Mesenchymal stem cell (in vitro differentiated cells and primary cell): ENCODE measurements around the gene ZNF460.
A peak's percentile ranks its signal among the peaks of the same experiment; 100 is the strongest.

Experiments
- DNase-seq: peaks from one replicate; pipeline ENCODE4 v3.0.0-alpha.2; 2013
- H2AFZ ChIP-seq: one replicate; pipeline ENCODE4 v1.6.1; 2013; ENCODE audit warnings: low read depth, mild to moderate bottlenecking, control low read depth, inconsistent platforms, low read length, moderate library complexity
- H2AK5ac ChIP-seq: 2 replicates; pipeline ENCODE4 v1.6.1; 2013; ENCODE audit warnings: low read length, moderate library complexity, mild to moderate bottlenecking, inconsistent platforms; ENCODE audit not compliant: severe bottlenecking
- H2BK120ac ChIP-seq: one replicate; pipeline ENCODE4 v1.6.1; 2013; ENCODE audit warnings: low read depth, mild to moderate bottlenecking, inconsistent platforms, low read length, moderate library complexity
- H2BK12ac ChIP-seq, 2 experiments: one replicate each; pipeline ENCODE4 v1.6.1; 2013; ENCODE audit warnings: inconsistent platforms in 2 of 2, low read length in 2 of 2, mild to moderate bottlenecking in 2 of 2, moderate library complexity in 2 of 2, control low read depth in 1 of 2
- H2BK15ac ChIP-seq: one replicate; pipeline ENCODE4 v1.6.1; 2013; ENCODE audit warnings: mild to moderate bottlenecking, low read depth, inconsistent platforms; ENCODE audit not compliant: poor library complexity, severe bottlenecking
- H2BK5ac ChIP-seq: 2 replicates; pipeline ENCODE4 v1.6.1; 2013; ENCODE audit warnings: low read depth, mild to moderate bottlenecking, low read length, control low read depth, inconsistent platforms; ENCODE audit not compliant: poor library complexity, severe bottlenecking
- H3K14ac ChIP-seq, 2 experiments: one replicate each; pipeline ENCODE4 v1.6.1; 2013; ENCODE audit warnings: inconsistent platforms in 2 of 2, low read length in 2 of 2, control low read depth in 1 of 2, mild to moderate bottlenecking in 1 of 2, moderate library complexity in 1 of 2
- H3K18ac ChIP-seq, 2 experiments: one replicate each; pipeline ENCODE4 v1.6.1; 2013; ENCODE audit warnings: inconsistent platforms in 2 of 2, low read length in 2 of 2, control low read depth in 1 of 2, low read depth in 1 of 2, mild to moderate bottlenecking in 1 of 2
- H3K23ac ChIP-seq, 2 experiments: one replicate each; pipeline ENCODE4 v1.6.1; 2013; ENCODE audit warnings: inconsistent platforms in 2 of 2, low read length in 2 of 2, mild to moderate bottlenecking in 2 of 2, moderate library complexity in 2 of 2, control low read depth in 1 of 2
- H3K27ac ChIP-seq: 2 replicates; pipeline ENCODE4 v1.5.1; 2013; ENCODE audit warnings: mild to moderate bottlenecking, moderate library complexity, low read length, control low read depth, inconsistent platforms; ENCODE audit not compliant: poor library complexity, severe bottlenecking
- H3K27me3 ChIP-seq, 2 experiments: 2 replicates each; pipeline versions ENCODE4 v1.6.1 to v1.7.0; 2013; ENCODE audit warnings: low read length in 2 of 2, mild to moderate bottlenecking in 2 of 2, moderate library complexity in 2 of 2, control low read depth in 1 of 2, inconsistent platforms in 1 of 2; ENCODE audit not compliant: control insufficient read depth in 1 of 2, insufficient read depth in 1 of 2
- H3K36me3 ChIP-seq, 2 experiments: 2 replicates each; pipeline versions ENCODE4 v1.6.1 to v1.7.0; 2013; ENCODE audit warnings: low read length in 2 of 2, control low read depth in 1 of 2, inconsistent platforms in 1 of 2, low read depth in 1 of 2, mild to moderate bottlenecking in 1 of 2; ENCODE audit not compliant: insufficient read depth in 2 of 2, control insufficient read depth in 1 of 2
- H3K4ac ChIP-seq, 2 experiments: one replicate each; pipeline ENCODE4 v1.6.1; 2013; ENCODE audit warnings: inconsistent platforms in 2 of 2, low read length in 2 of 2, mild to moderate bottlenecking in 2 of 2, moderate library complexity in 2 of 2, control low read depth in 1 of 2, low read depth in 1 of 2
- H3K4me1 ChIP-seq: 2 replicates; pipeline ENCODE4 v1.6.1; 2013; ENCODE audit warnings: low read depth, low read length, control low read depth; ENCODE audit not compliant: control insufficient read depth, insufficient read depth
- H3K4me2 ChIP-seq: 2 replicates; pipeline ENCODE4 v1.6.1; 2013; ENCODE audit warnings: low read length, mild to moderate bottlenecking, inconsistent platforms; ENCODE audit not compliant: poor library complexity, severe bottlenecking
- H3K4me3 ChIP-seq, 2 experiments: 2 replicates each; pipeline versions ENCODE4 v1.5.1 to v1.7.0; 2013; ENCODE audit warnings: low read length in 2 of 2, mild to moderate bottlenecking in 2 of 2, control low read depth in 1 of 2, low read depth in 1 of 2; ENCODE audit not compliant: insufficient read depth in 1 of 2
- H3K79me1 ChIP-seq: replicated peaks from 2 replicates; pipeline ENCODE4 v1.6.1; 2013; ENCODE audit warnings: mild to moderate bottlenecking, control low read depth, low read length, inconsistent platforms; ENCODE audit not compliant: poor library complexity, severe bottlenecking
- H3K9ac ChIP-seq: 2 replicates; pipeline ENCODE4 v1.7.0; 2013; ENCODE audit warnings: mild to moderate bottlenecking, low read length, moderate library complexity
- H3K9me3 ChIP-seq: 2 replicates; pipeline ENCODE4 v1.7.0; 2013; ENCODE audit warnings: mild to moderate bottlenecking, low read length; ENCODE audit not compliant: control insufficient read depth
- H4K8ac ChIP-seq: one replicate; pipeline ENCODE4 v1.6.1; 2013; ENCODE audit warnings: inconsistent platforms, mild to moderate bottlenecking, low read length, moderate library complexity
- H4K91ac ChIP-seq: one replicate; pipeline ENCODE4 v1.6.1; 2013; ENCODE audit warnings: mild to moderate bottlenecking, low read length, inconsistent platforms
- WGBS: methylation state at CpG from one replicate; pipeline ENCODE4 v1.1.7; 2013; ENCODE audit warnings: mixed read lengths; 5-methylcytosine and 5-hydroxymethylcytosine counted together

The ZNF460 gene

GRCh38 chr19:57310792-57311191, 30.5 kb downstream of the ZNF460 start:
- H2BK15ac ChIP-seq = no peak overlapping the region
- no peak overlapping the region for H2BK12ac ChIP-seq
- H3K14ac ChIP-seq = no peak overlapping the region
- no peaks in the 10 kb centered on the region for H3K4me1 ChIP-seq
- H3K4ac ChIP-seq = no peak overlapping the region
- H2BK5ac ChIP-seq = no peak overlapping the region
- H2AK5ac ChIP-seq = no peak overlapping the region
- peaks cover 0 to 2% of the 10 kb centered on the region in 2 experiments for H3K36me3 ChIP-seq
- H2AFZ ChIP-seq = no peak overlapping the region
- WGBS = 73% methylated on average over 2 of the region's 2 CpGs
- H3K79me1 ChIP-seq = no peaks in the 10 kb centered on the region
- H3K27me3 ChIP-seq = peaks cover 0 to 7% of the 10 kb centered on the region in 2 experiments
- H3K4me2 ChIP-seq = no peak overlapping the region
- no peak overlapping the region for H2BK120ac ChIP-seq
- no peak overlapping the region for H3K18ac ChIP-seq
- no peak overlapping the region for H3K27ac ChIP-seq
- peaks cover 13% of the 10 kb centered on the region for H3K9me3 ChIP-seq
- no peak overlapping the region for H3K4me3 ChIP-seq
- H4K8ac ChIP-seq = no peak overlapping the region
- no peak for DNase-seq
- no peak overlapping the region for H4K91ac ChIP-seq
- no peak overlapping the region for H3K23ac ChIP-seq
- H3K9ac ChIP-seq = no peak overlapping the region

DNA sequence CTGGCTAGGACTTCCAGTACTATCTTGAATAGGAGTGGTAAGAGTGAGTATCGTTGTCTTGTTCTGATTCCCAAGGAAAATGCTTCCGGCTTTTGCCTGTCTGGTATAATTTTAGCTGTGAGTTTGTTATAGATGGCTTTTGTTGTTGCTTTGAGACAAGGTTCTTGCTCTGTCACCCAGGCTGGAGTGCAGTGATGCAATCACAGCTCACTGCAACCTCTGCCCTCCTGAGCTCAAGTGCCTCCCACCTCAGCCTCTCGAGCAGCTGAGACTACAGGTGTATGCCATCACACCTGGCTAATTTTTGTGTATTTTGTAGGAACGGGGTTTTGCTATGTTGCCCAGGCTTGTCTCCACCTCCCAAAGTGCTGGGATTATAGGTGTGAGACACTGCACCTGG, 33.9 kb downstream of the ZNF460 start:
- no peak overlapping the region for H3K4ac ChIP-seq
- 77% methylated on average over 4 of the region's 4 CpGs for WGBS

DNA sequence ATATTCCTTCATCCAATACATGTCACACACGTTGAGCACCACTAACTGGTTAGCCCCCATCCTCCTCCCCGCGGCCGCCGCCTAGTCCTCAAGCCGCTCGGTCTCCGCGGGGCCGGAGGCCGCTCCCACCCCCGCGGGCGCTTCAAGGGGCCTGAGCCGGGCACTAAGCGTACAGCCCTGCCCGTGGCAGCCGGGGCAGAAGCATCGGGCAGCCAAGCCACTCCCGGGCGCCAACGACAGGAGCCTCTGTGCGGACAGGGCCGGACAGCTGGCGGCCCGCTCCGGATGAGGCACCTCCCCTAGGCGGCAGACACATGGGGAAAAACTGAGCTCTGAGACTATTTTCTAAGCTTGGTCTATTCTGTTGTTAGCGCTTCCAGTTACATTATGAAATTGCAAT, 37.2 kb downstream of the ZNF460 start:
- Histone ChIP-seq H4K8ac (peak overlapping the region; percentile 27), H3K4ac (no peak overlapping the region), H3K9ac (peak overlapping the region; percentile 62), H3K4me2 (peak overlapping the region; percentile 4), H3K14ac (no peak overlapping the region), H3K79me1 (peaks cover 9% of the 10 kb centered on the region), H2BK120ac (no peak overlapping the region), H2AK5ac (no peak overlapping the region), H3K9me3 (peaks cover 3% of the 10 kb centered on the region), H2BK12ac (no peak overlapping the region), H3K18ac (no peak overlapping the region), H3K27me3 (peaks cover 0 to 7% of the 10 kb centered on the region in 2 experiments), H2BK15ac (no peak overlapping the region), H3K23ac (no peak overlapping the region), H2AFZ (peak overlapping the region; percentile 69), H3K4me1 (peaks cover 9% of the 10 kb centered on the region), H3K36me3 (no peaks in the 10 kb centered on the region), H2BK5ac (no peak overlapping the region), H3K27ac (no peak overlapping the region), H4K91ac (no peak overlapping the region), H3K4me3 (peak overlapping the region; percentile 28 to 63)
- no peak for DNase-seq
- WGBS = 63% methylated on average over 28 of the region's 29 CpGs

More for the DNA sequence above, 33.9 kb downstream of the ZNF460 start:
- no peak for DNase-seq
- H3K27me3 ChIP-seq = peaks cover 0 to 13% of the 10 kb centered on the region in 2 experiments
- H3K4me3 ChIP-seq = no peak overlapping the region
- no peak overlapping the region for H2BK5ac ChIP-seq
- no peaks in the 10 kb centered on the region for H3K36me3 ChIP-seq
- H3K18ac ChIP-seq = no peak overlapping the region
- no peak overlapping the region for H2BK15ac ChIP-seq
- no peak overlapping the region for H4K91ac ChIP-seq
- no peak overlapping the region for H3K14ac ChIP-seq
- peaks cover 5% of the 10 kb centered on the region for H3K9me3 ChIP-seq
- no peak overlapping the region for H3K23ac ChIP-seq
- no peak overlapping the region for H2AK5ac ChIP-seq
- no peak overlapping the region for H2BK120ac ChIP-seq
- H3K27ac ChIP-seq = no peak overlapping the region
- H2BK12ac ChIP-seq = no peak overlapping the region
- H3K4me1 ChIP-seq = no peaks in the 10 kb centered on the region
- no peaks in the 10 kb centered on the region for H3K79me1 ChIP-seq
- no peak overlapping the region for H3K9ac ChIP-seq
- no peak overlapping the region for H3K4me2 ChIP-seq
- no peak overlapping the region for H2AFZ ChIP-seq
- H4K8ac ChIP-seq = no peak overlapping the region

DNA sequence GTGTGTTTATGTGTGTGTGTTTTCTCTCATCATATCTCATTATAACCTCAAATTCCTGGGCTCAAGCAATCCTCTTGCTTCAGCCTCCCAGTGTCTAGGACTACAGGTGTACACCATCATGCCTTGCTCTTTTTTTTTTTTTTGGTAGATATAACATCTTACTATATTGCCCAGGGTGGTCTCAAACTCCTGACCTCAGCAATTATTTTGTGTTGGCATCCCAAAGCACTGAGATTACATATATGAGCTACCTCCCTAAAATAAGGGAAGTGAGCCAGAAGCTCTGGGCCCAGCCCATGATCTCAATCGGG, 39.5 kb downstream of the ZNF460 start:
- Histone ChIP-seq H3K4me2 (peak overlapping the region; percentile 53), H2AFZ (peak overlapping the region; percentile 88), H2BK15ac (no peak overlapping the region), H3K14ac (no peak overlapping the region), H3K27me3 (peaks cover 0 to 7% of the 10 kb centered on the region in 2 experiments), H3K4ac (peak overlapping the region in 1 of 2 experiments; percentile 86), H2BK120ac (no peak overlapping the region), H3K4me3 (peak overlapping the region; percentile 80 to 100), H3K36me3 (peaks cover 9 to 16% of the 10 kb centered on the region in 2 experiments), H2BK12ac (no peak overlapping the region), H4K91ac (no peak overlapping the region), H2AK5ac (peak overlapping the region; percentile 21), H3K23ac (no peak overlapping the region), H3K79me1 (peaks cover 16% of the 10 kb centered on the region), H3K9me3 (no peaks in the 10 kb centered on the region), H3K9ac (peak overlapping the region; percentile 97), H2BK5ac (no peak overlapping the region), H3K27ac (peak overlapping the region; percentile 76), H3K4me1 (peaks cover 9% of the 10 kb centered on the region), H4K8ac (peak overlapping the region; percentile 94), H3K18ac (peak overlapping the region; percentile 40 to 93)
- 8% methylated on average over 1 of the region's 1 CpG for WGBS
- DNase-seq = no peak
